ENCODE measurements around the gene GPR157. TPM values are rescaled to one million over a fixed set of nuclear protein-coding genes. Genes with fewer than 3 reads are reported as not detected.
A peak's percentile ranks its signal among the peaks of the same experiment; 100 is the strongest.
"Not testable (repeated sequence)": the region's sequence is repeated elsewhere in the genome, so short reads cannot be mapped to it uniquely, and the experiment has no call there.

GPR157 gene
- total and polyA plus RNA-seq, 4 experiments from 2014 or later = 1.6 to 10.9 (median 4.8) TPM

DNA sequence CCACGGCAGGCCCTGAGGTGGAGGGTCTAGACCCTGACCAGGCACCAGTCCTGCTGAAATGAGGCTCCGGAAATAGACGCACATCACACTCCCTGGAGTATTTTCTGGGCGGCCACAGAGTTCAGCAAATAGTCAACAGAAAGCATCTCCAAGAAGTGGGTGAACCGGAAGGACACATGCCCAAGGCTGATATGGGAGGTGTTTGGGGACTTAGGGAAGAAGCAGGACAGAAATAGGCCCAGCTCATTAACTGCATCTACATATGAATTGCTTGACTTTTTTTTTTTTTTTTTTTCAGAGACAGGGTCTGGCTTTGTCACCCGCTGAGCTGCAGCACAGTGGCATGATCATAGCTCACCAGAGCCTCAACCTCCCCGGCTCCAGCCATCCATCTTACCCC lies 36.5 kb upstream of the GPR157 start:
- Histone ChIP-seq H3K27me3 (ENCODE audit: insufficient read depth, low read length) (no peaks in the 10 kb centered on the region), H3K9me3 (ENCODE audit: control insufficient read depth in 1 of 2, low read length in 2 of 2) (no peaks in the 10 kb centered on the region), H3K4me1 (ENCODE audit: insufficient read depth, low read length) (no peaks in the 10 kb centered on the region), H3K36me3 (ENCODE audit: insufficient read depth, low read length) (no peaks in the 10 kb centered on the region), H3K27ac (ENCODE audit: low read depth, low read length) (no peak overlapping the region), H3K4me3 (ENCODE audit: low read length in 2 of 2) (no peak overlapping the region)
- no peaks in the 10 kb centered on the region for H3K9me3 Mint-ChIP-seq
- H3K27ac Mint-ChIP-seq = no peak overlapping the region
- ChIA-PET POLR2A (ENCODE audit: partially characterized antibody) (no interaction called here), CTCF (ENCODE audit: partially characterized antibody) (interaction anchor here (0.6 to 1.1 kb wide), 2 partner anchors 23 to 332 kb away, joined by 3 read pairs; no protein-coding TSS in a partner anchor)
- H3K4me1 Mint-ChIP-seq = no peaks in the 10 kb centered on the region
- intact Hi-C loops (cut with micrococcal nuclease) = no loop called here
- no peak for DNase-seq
- H3K36me3 Mint-ChIP-seq = no peaks in the 10 kb centered on the region
- H3K4me3 Mint-ChIP-seq = no peak overlapping the region
- no peaks in the 10 kb centered on the region for H3K27me3 Mint-ChIP-seq

DNA sequence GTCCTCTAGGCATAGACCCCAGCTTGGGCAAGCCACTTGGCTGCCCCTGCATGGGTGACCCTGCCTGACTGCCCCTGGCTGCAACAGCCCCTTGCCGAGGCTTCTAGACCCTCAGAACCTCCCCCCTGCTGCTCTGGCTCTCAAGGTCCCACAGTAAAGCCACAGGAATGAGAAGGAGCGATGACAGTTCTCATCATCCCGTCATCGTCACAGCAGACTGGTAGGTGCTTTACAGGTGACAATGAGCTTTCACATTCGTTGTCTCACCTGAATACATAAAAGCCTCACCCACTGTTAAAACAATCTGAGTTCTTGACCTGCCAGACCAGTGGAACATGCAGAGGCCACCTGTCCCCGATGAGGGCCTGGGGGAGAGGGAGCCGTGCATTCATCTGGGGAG lies 36.0 kb upstream of the GPR157 start:
- H3K4me3 ChIP-seq (ENCODE audit: low read length in 2 of 2) = no peak overlapping the region
- H3K4me1 Mint-ChIP-seq = no peaks in the 10 kb centered on the region
- no peaks in the 10 kb centered on the region for H3K36me3 Mint-ChIP-seq
- H3K36me3 ChIP-seq (ENCODE audit: insufficient read depth, low read length) = no peaks in the 10 kb centered on the region
- peak overlapping the region in 1 of 8 donors; percentile 38 for H3K4me3 Mint-ChIP-seq
- ChIA-PET CTCF (ENCODE audit: partially characterized antibody) (interaction anchor here (1.1 kb wide), 1 partner anchor 22 kb away, joined by 3 read pairs; no protein-coding TSS in a partner anchor), POLR2A (ENCODE audit: partially characterized antibody) (no interaction called here)
- no peak overlapping the region for H3K27ac ChIP-seq (ENCODE audit: low read depth, low read length)
- H3K9me3 Mint-ChIP-seq = no peaks in the 10 kb centered on the region
- no peaks in the 10 kb centered on the region for H3K27me3 ChIP-seq (ENCODE audit: insufficient read depth, low read length)
- no peaks in the 10 kb centered on the region for H3K9me3 ChIP-seq (ENCODE audit: control insufficient read depth in 1 of 2, low read length in 2 of 2)
- no peaks in the 10 kb centered on the region for H3K4me1 ChIP-seq (ENCODE audit: insufficient read depth, low read length)
- intact Hi-C loops (cut with micrococcal nuclease) = no loop called here
- H3K27ac Mint-ChIP-seq = peak overlapping the region in 1 of 7 donors; percentile 23
- DNase-seq = no peak
- no peaks in the 10 kb centered on the region for H3K27me3 Mint-ChIP-seq

DNA sequence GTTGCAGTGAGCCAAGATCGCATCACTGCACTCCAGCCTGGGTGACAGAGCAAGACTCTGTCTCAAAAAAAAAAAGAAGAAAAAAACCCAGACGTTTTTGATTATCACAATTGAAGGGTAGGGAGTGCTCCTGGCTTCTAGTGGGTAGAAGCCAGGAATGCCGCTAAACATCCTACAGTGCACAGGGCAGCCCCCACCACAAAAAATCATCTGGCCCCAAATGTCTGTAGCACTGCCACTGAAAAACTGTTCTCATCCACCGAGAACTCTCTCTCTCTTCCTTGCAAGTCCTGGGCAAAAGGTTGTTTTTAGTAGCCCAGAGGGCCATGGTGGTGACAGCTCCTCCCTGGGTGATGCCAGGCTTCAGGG lies 35.6 kb upstream of the GPR157 start:
- Histone ChIP-seq H3K9me3 (ENCODE audit: control insufficient read depth in 1 of 2, low read length in 2 of 2) (no peaks in the 10 kb centered on the region), H3K27ac (ENCODE audit: low read depth, low read length) (no peak overlapping the region), H3K36me3 (ENCODE audit: insufficient read depth, low read length) (no peaks in the 10 kb centered on the region), H3K4me3 (ENCODE audit: low read length in 2 of 2) (no peak overlapping the region), H3K27me3 (ENCODE audit: insufficient read depth, low read length) (no peaks in the 10 kb centered on the region), H3K4me1 (ENCODE audit: insufficient read depth, low read length) (no peaks in the 10 kb centered on the region)
- Mint-ChIP-seq H3K27ac (peak overlapping the region in 1 of 7 donors; percentile 23), H3K9me3 (no peaks in the 10 kb centered on the region), H3K36me3 (no peaks in the 10 kb centered on the region), H3K27me3 (no peaks in the 10 kb centered on the region), H3K4me1 (no peaks in the 10 kb centered on the region), H3K4me3 (peak overlapping the region in 1 of 8 donors; percentile 38)
- DNase-seq = no peak
- POLR2A ChIA-PET (ENCODE audit: partially characterized antibody) = no interaction called here
- CTCF ChIA-PET (ENCODE audit: partially characterized antibody) = interaction anchor here (1.1 kb wide), 1 partner anchor 22 kb away, joined by 3 read pairs; no protein-coding TSS in a partner anchor
- intact Hi-C loops (cut with micrococcal nuclease) = no loop called here

DNA sequence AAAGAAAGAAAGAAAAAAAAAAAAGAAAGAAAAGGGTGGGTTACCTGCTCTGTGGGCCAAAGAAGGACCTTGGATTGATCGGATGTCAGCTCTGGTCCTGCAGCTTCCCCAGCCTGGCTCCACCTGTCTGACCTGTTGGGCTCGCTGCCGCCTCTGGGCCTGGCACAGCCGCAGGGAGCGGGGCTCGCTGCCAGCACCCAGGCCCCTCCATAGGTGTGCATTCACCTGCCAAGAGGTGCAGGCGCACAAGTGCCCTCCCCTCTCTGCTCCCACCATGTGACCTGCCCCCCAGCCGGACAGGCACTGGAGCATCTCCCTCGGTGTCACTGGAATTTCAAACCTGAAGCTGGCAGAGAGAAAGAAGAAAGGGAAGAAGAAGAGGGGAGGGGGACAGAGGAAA lies 33.1 kb upstream of the GPR157 start:
- no peak for DNase-seq
- intact Hi-C loops (cut with micrococcal nuclease) = no loop called here
- ChIA-PET CTCF (ENCODE audit: partially characterized antibody) (no interaction called here), POLR2A (ENCODE audit: partially characterized antibody) (no interaction called here)
- no peaks in the 10 kb centered on the region for H3K9me3 ChIP-seq (ENCODE audit: control insufficient read depth in 1 of 2, low read length in 2 of 2)
- H3K4me1 ChIP-seq (ENCODE audit: insufficient read depth, low read length) = no peaks in the 10 kb centered on the region
- H3K4me3 ChIP-seq (ENCODE audit: low read length in 2 of 2) = no peak overlapping the region
- H3K27ac ChIP-seq (ENCODE audit: low read depth, low read length) = no peak overlapping the region
- H3K27ac Mint-ChIP-seq = no peak overlapping the region
- no peaks in the 10 kb centered on the region for H3K27me3 ChIP-seq (ENCODE audit: insufficient read depth, low read length)
- no peak overlapping the region for H3K4me3 Mint-ChIP-seq
- no peaks in the 10 kb centered on the region for H3K27me3 Mint-ChIP-seq
- H3K36me3 Mint-ChIP-seq = no peaks in the 10 kb centered on the region
- H3K9me3 Mint-ChIP-seq = no peaks in the 10 kb centered on the region
- H3K36me3 ChIP-seq (ENCODE audit: insufficient read depth, low read length) = no peaks in the 10 kb centered on the region
- no peaks in the 10 kb centered on the region for H3K4me1 Mint-ChIP-seq

DNA sequence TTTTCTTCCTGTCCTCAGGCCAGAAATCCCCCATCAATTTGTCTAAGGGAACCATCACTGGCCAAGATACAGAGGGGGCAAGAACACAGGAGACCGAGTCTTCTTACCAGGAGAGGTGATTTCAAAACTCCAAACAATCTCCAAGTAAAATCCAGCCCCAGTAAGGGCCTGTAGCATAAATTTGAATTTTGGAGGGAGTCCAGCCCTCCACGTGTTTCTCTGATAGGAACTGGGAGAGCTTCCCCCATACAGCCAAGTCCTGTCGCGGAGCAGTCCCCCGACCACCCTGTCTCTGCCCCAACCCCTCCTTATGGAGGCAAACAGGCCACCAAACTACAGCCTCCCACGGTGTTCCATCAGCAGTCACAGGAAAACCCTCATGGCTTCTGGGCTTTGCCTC lies 32.4 kb upstream of the GPR157 start:
- Histone ChIP-seq H3K4me1 (ENCODE audit: insufficient read depth, low read length) (no peaks in the 10 kb centered on the region), H3K27ac (ENCODE audit: low read depth, low read length) (no peak overlapping the region), H3K9me3 (ENCODE audit: control insufficient read depth in 1 of 2, low read length in 2 of 2) (no peaks in the 10 kb centered on the region), H3K27me3 (ENCODE audit: insufficient read depth, low read length) (no peaks in the 10 kb centered on the region), H3K36me3 (ENCODE audit: insufficient read depth, low read length) (no peaks in the 10 kb centered on the region), H3K4me3 (ENCODE audit: low read length in 2 of 2) (no peak overlapping the region)
- Mint-ChIP-seq H3K9me3 (no peaks in the 10 kb centered on the region), H3K4me1 (no peaks in the 10 kb centered on the region), H3K27me3 (no peaks in the 10 kb centered on the region), H3K27ac (no peak overlapping the region), H3K36me3 (no peaks in the 10 kb centered on the region), H3K4me3 (no peak overlapping the region)
- ChIA-PET POLR2A (ENCODE audit: partially characterized antibody) (no interaction called here), CTCF (ENCODE audit: partially characterized antibody) (no interaction called here)
- intact Hi-C loops (cut with micrococcal nuclease) = no loop called here
- DNase-seq = no peak

DNA sequence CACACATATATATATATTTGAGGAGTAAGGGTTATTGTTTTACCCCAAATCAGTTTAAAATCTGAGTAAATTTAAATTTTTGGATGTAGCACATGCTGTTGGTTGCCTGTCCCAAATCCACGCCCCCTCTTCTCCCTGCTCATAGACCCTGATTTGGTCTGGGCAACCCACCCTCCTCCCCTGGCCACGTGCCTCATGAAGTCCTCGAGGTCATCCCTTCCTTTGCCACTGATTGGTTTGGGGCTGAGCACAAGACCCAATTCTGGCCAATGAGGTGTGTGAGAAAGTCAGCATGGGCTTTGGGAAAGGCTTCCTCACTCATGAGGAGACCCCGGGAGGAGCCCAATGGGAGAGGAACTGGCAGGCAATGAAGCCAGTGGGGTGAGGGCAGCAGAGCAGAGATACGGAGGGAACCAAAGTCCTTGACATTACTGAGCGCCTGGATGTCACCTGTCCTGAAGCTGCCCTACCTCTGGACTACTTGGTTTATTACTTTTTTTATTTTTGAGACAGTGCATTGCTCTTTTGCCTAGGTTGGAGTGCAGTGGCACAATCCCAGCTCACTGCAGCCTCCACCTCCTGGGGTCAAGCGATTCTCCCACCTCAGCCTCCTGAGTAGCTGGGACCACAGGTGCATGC lies 31.3 kb upstream of the GPR157 start:
- ChIA-PET CTCF (ENCODE audit: partially characterized antibody) (no interaction called here), POLR2A (ENCODE audit: partially characterized antibody) (interaction anchor here (0.6 kb wide), 1 partner anchor 14 kb away, joined by 3 read pairs; no protein-coding TSS in a partner anchor)
- Mint-ChIP-seq H3K27me3 (no peaks in the 10 kb centered on the region), H3K27ac (no peak overlapping the region), H3K36me3 (no peaks in the 10 kb centered on the region), H3K4me1 (no peaks in the 10 kb centered on the region), H3K4me3 (no peak overlapping the region), H3K9me3 (no peaks in the 10 kb centered on the region)
- no peak for DNase-seq
- Histone ChIP-seq H3K36me3 (ENCODE audit: insufficient read depth, low read length) (no peaks in the 10 kb centered on the region), H3K4me1 (ENCODE audit: insufficient read depth, low read length) (no peaks in the 10 kb centered on the region), H3K27ac (ENCODE audit: low read depth, low read length) (no peak overlapping the region), H3K27me3 (ENCODE audit: insufficient read depth, low read length) (no peaks in the 10 kb centered on the region), H3K9me3 (ENCODE audit: control insufficient read depth in 1 of 2, low read length in 2 of 2) (no peaks in the 10 kb centered on the region), H3K4me3 (ENCODE audit: low read length in 2 of 2) (no peak overlapping the region)
- intact Hi-C loops (cut with micrococcal nuclease) = no loop called here

DNA sequence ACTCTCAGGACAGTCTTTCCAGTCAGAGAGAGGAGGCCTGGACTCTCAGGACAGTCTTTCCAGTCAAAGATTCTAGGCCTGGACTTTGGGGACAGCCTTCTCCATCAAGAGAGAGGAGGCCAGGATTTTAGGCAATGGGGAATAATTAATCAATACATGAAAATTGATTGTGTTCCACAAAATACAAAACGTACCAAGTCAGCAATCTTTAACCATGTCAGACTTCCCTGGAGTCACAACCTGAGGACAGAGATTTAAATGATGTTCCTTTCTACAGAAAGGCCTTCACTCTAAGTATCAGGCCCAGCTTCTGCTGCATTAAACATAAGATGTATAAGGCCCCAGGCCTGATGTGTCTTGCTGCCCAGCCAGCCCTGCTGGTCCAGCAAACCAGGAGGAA lies 27.0 kb upstream of the GPR157 start:
- Histone ChIP-seq H3K27me3 (ENCODE audit: insufficient read depth, low read length) (no peaks in the 10 kb centered on the region), H3K9me3 (ENCODE audit: control insufficient read depth in 1 of 2, low read length in 2 of 2) (no peaks in the 10 kb centered on the region), H3K4me3 (ENCODE audit: low read length in 2 of 2) (no peak overlapping the region), H3K4me1 (ENCODE audit: insufficient read depth, low read length) (no peaks in the 10 kb centered on the region), H3K27ac (ENCODE audit: low read depth, low read length) (no peak overlapping the region), H3K36me3 (ENCODE audit: insufficient read depth, low read length) (no peaks in the 10 kb centered on the region)
- Mint-ChIP-seq H3K4me3 (no peak overlapping the region), H3K4me1 (no peaks in the 10 kb centered on the region), H3K9me3 (no peaks in the 10 kb centered on the region), H3K36me3 (no peaks in the 10 kb centered on the region), H3K27ac (no peak overlapping the region), H3K27me3 (no peaks in the 10 kb centered on the region)
- POLR2A ChIA-PET (ENCODE audit: partially characterized antibody) = no interaction called here
- no peak for DNase-seq
- intact Hi-C loops (cut with micrococcal nuclease) = no loop called here
- CTCF ChIA-PET (ENCODE audit: partially characterized antibody) = interaction anchor here (0.9 kb wide), 1 partner anchor 14 kb away, joined by 3 read pairs; no protein-coding TSS in a partner anchor

DNA sequence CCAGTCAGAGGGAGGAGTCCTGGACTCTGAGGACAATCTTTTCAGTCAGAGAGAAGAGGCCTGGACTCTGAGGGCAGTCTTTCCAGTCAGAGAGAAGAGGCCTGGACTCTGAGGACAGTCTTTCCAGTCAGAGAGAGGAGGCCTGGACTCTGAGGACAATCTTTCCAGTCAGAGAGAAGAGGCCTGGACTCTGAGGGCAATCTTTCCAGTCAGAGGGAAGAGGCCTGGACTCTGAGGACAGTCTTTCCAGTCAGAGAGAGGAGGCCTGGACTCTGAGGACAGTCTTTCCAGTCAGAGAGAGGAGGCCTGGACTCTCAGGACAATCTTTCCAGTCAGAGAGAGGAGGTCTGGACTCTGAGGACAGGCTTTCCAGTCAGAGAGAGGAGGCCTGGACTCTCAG lies 26.5 kb upstream of the GPR157 start:
- POLR2A ChIA-PET (ENCODE audit: partially characterized antibody); H3K27ac ChIP-seq (ENCODE audit: low read depth, low read length); H3K27me3 Mint-ChIP-seq; H3K4me1 Mint-ChIP-seq; DNase-seq; H3K9me3 Mint-ChIP-seq; H3K9me3 ChIP-seq (ENCODE audit: control insufficient read depth in 1 of 2, low read length in 2 of 2); H3K4me3 Mint-ChIP-seq; CTCF ChIA-PET (ENCODE audit: partially characterized antibody); intact Hi-C loops (cut with micrococcal nuclease); H3K4me1 ChIP-seq (ENCODE audit: insufficient read depth, low read length); H3K4me3 ChIP-seq (ENCODE audit: low read length in 2 of 2); H3K36me3 Mint-ChIP-seq; H3K27ac Mint-ChIP-seq; H3K36me3 ChIP-seq (ENCODE audit: insufficient read depth, low read length); H3K27me3 ChIP-seq (ENCODE audit: insufficient read depth, low read length): not testable (repeated sequence)

Data from CD4-positive, alpha-beta memory T cell (primary cell).